Stomach (tissue), 4 donors: ENCODE data around the gene XYLB.

Experiments
- CTCF ChIP-seq, 7 experiments: fragments of 450-650 bp in 4 of 7; fragments of 200-600 bp in 3 of 7; sonication (generic) in 3 of 7; IDR thresholded peaks; one replicate each; pipeline ENCODE4 v1.5.1; 2016 to 2019; ENCODE audit warnings: antibody characterized with exemption in 7 of 7, control low read depth in 2 of 7, mild to moderate bottlenecking in 1 of 7
- POLR2A ChIP-seq, 4 donors: fragments of 450-650 bp; IDR thresholded peaks; one replicate each; pipeline ENCODE4 v1.6.1; 2016; ENCODE audit warnings: antibody characterized with exemption in 4 of 4, control low read depth in 2 of 4, mild to moderate bottlenecking in 1 of 4, moderate library complexity in 1 of 4
- POLR2AphosphoS5 ChIP-seq, 3 donors: sonication (generic); formaldehyde crosslinking; IDR thresholded peaks; one replicate each; pipeline ENCODE4 v1.6.1; 2016; ENCODE audit warnings: antibody characterized with exemption in 3 of 3

DNA sequence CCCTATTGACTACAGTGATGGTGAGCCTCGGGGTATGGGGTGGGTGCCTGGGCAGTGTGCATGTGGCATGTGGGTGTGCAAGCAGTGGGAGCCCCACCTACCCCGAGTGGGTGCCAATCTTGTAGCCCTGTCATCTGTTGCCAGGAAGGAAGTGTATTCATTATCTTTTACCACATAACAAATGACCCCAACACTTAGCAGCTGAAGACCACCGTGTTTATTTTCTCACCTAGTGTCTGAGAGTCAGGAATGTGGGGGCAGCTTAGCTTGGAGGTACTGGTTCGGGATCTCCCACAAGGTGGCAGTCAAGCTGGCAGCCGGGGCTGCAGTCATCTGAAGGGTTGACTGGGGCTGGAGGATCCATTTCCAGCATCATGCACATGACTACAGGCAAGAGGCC is 21.7 kb downstream of the XYLB start:
- no peak for TF ChIP-seq POLR2AphosphoS5 (IDR thresholded peaks at IDR 0.05)
- no peak for TF ChIP-seq CTCF (IDR thresholded peaks at IDR 0.05)
- no peak for TF ChIP-seq POLR2A (IDR thresholded peaks at IDR 0.05)
